Endodermal cell (in vitro differentiated cells): Measurements from ENCODE around the gene VSTM4. TPM values are rescaled to one million over a fixed set of nuclear protein-coding genes. Genes with fewer than 3 reads are reported as not detected.

Experiments used
- DNase-seq: peaks from one replicate; pipeline ENCODE4 v3.0.0-alpha.2; 2017
- H3K27ac ChIP-seq: 2 replicates; pipeline ENCODE4 v1.5.1; 2013; ENCODE audit warnings: mild to moderate bottlenecking, low read depth, low read length, moderate library complexity
- H3K27me3 ChIP-seq: 2 replicates; pipeline ENCODE4 v1.6.1; 2013; ENCODE audit warnings: mild to moderate bottlenecking, low read length, moderate library complexity; ENCODE audit not compliant: insufficient read depth, control insufficient read depth, poor library complexity, severe bottlenecking
- H3K36me3 ChIP-seq: 2 replicates; pipeline ENCODE4 v1.7.0; 2013; ENCODE audit warnings: mild to moderate bottlenecking, low read length, moderate library complexity; ENCODE audit not compliant: control insufficient read depth, insufficient read depth
- H3K4me1 ChIP-seq: one replicate; pipeline ENCODE4 v1.7.0; 2013; ENCODE audit warnings: low read length; ENCODE audit not compliant: control insufficient read depth, insufficient read depth
- H3K4me3 ChIP-seq: 2 replicates; pipeline ENCODE4 v1.5.1; 2013; ENCODE audit warnings: mild to moderate bottlenecking, low read length, moderate library complexity
- H3K9ac ChIP-seq: 2 replicates; pipeline ENCODE4 v1.6.1; 2013; ENCODE audit warnings: mild to moderate bottlenecking, low read length, moderate library complexity; ENCODE audit not compliant: poor library complexity, severe bottlenecking; ENCODE audit errors: extremely low read depth
- H3K9me3 ChIP-seq: 2 replicates; pipeline ENCODE4 v1.6.1; 2013; ENCODE audit warnings: mild to moderate bottlenecking, low read length, moderate library complexity; ENCODE audit not compliant: control insufficient read depth
- H3K27ac Mint-ChIP-seq: 2 replicates; pipeline ENCODE4 v1.8.0; 2020; ENCODE audit warnings: mixed read lengths
- H3K27me3 Mint-ChIP-seq: 2 replicates; pipeline ENCODE4 v1.8.0; 2021; ENCODE audit warnings: mild to moderate bottlenecking, mixed read lengths; ENCODE audit not compliant: insufficient read depth
- H3K36me3 Mint-ChIP-seq: 2 replicates; pipeline ENCODE4 v1.8.0; 2020; ENCODE audit warnings: low read depth, mixed read lengths
- H3K4me1 Mint-ChIP-seq: 2 replicates; pipeline ENCODE4 v1.8.0; 2020; ENCODE audit warnings: mixed read lengths
- H3K4me3 Mint-ChIP-seq: 2 replicates; pipeline ENCODE4 v1.8.0; 2020; ENCODE audit warnings: mild to moderate bottlenecking, moderate library complexity, mixed read lengths
- H3K9me3 Mint-ChIP-seq: 2 replicates; pipeline ENCODE4 v1.8.0; 2020; ENCODE audit warnings: mild to moderate bottlenecking, mixed read lengths
- WGBS, 2 experiments: methylation state at CpG; one replicate each; pipeline versions ENCODE4 v1.1.5 to v1.1.7; 2013; ENCODE audit warnings: missing lambda C conversion rate in 2 of 2, mixed read lengths in 1 of 2; ENCODE audit not compliant: insufficient coverage in 1 of 2, insufficient read length in 1 of 2; 5-methylcytosine and 5-hydroxymethylcytosine counted together
- total RNA-seq, 2 donors: library from RNA; stranded (reverse); fragmentation: NEBNext Ultra II Directional in 1 of 2; extraction: Animal tissue kit (Norgen Biotek cat#: 25700) in 1 of 2; gene quantifications; 2 replicates in 1 of 2; 3 replicates in 1 of 2; pipeline ENCODE4 v1.2.1, GENCODE V29; 2021
- TF ChIP-seq, protein P1 (sequence below): fragments of 200-600 bp; sonication (generic); conservative IDR thresholded peaks from 2 replicates; pipeline ENCODE4 v1.5.0; 2021; ENCODE audit warnings: antibody characterized with exemption, mild to moderate bottlenecking

The VSTM4 gene
- total RNA-seq, 2 donors from 2014 or later = 0.51 to 0.77 TPM

DNA sequence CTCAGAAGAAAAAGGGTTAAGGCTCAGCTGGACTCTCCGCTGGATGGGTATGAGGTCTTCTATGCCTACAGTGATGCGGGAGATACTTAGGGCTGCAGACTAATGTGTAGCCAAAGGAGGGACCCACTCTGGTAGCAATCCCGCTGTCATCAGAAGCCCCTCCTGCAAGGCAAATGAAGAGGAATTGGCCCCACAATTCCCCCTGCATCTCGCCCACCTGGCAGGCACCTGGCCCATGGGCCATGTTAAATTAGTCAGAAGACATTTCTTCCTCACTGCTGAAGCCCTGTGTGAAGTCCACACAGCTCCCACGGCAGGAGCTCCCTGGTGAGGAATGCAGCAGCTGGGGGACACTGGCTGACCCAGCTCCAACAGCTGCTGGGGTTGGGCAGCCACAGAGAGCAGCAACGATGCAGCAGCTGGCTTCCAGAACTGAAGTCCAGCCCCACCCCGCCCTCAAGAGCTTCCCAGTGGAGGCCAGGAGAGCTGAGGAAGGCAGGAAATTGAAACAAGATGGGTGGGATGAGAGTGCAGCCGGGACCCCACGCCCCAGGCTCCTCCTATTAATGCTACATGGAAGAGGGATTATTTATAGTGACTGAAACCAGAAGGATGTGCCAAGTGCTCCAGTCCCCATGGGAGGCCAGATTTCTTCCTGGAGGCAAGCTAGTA, 5.5 kb downstream of the VSTM4 start:
- TF ChIP-seq, protein P1, sequence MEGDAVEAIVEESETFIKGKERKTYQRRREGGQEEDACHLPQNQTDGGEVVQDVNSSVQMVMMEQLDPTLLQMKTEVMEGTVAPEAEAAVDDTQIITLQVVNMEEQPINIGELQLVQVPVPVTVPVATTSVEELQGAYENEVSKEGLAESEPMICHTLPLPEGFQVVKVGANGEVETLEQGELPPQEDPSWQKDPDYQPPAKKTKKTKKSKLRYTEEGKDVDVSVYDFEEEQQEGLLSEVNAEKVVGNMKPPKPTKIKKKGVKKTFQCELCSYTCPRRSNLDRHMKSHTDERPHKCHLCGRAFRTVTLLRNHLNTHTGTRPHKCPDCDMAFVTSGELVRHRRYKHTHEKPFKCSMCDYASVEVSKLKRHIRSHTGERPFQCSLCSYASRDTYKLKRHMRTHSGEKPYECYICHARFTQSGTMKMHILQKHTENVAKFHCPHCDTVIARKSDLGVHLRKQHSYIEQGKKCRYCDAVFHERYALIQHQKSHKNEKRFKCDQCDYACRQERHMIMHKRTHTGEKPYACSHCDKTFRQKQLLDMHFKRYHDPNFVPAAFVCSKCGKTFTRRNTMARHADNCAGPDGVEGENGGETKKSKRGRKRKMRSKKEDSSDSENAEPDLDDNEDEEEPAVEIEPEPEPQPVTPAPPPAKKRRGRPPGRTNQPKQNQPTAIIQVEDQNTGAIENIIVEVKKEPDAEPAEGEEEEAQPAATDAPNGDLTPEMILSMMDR = no peak
- Mint-ChIP-seq H3K27ac (no peak overlapping the region), H3K36me3 (no peaks in the 10 kb centered on the region), H3K4me3 (no peak overlapping the region), H3K27me3 (peaks cover 20% of the 10 kb centered on the region), H3K4me1 (peaks cover 6% of the 10 kb centered on the region), H3K9me3 (no peaks in the 10 kb centered on the region)
- H3K27me3 ChIP-seq = peaks cover 33% of the 10 kb centered on the region
- DNase-seq = peak; percentile 50
- no peaks in the 10 kb centered on the region for H3K9me3 ChIP-seq
- H3K4me3 ChIP-seq = no peak overlapping the region
- WGBS, 2 experiments = 68 to 84% methylated on average over 8 to 9 of the region's 9 CpGs
- H3K36me3 ChIP-seq = no peaks in the 10 kb centered on the region
- no peak overlapping the region for H3K27ac ChIP-seq
- H3K9ac ChIP-seq = no peak overlapping the region
- H3K4me1 ChIP-seq = no peaks in the 10 kb centered on the region

DNA sequence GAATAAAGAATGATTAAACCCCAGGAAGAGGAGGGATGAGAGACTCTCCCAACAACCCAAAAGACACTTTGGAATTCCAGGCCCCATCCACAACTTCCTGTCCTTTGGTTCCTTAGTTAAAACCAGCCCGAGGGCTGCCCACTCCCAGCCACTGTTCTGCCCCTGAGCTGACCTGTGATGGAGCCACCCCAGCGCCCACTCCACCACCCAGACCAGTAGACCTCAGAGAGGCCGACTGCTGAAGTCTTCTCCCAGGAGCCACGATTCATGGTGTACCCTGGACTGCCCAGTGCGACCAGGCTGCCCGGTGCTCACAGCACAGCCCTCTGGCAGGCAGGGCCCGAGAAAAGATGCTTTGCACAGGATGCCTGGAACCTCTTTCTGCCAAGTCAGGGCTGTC, 6.7 kb downstream of the VSTM4 start:
- peaks cover 22% of the 10 kb centered on the region for H3K27me3 ChIP-seq
- H3K9ac ChIP-seq = no peak overlapping the region
- DNase-seq = no peak
- H3K4me3 ChIP-seq = no peak overlapping the region
- H3K4me1 Mint-ChIP-seq = peaks cover 6% of the 10 kb centered on the region
- TF ChIP-seq, protein P1 = no peak
- no peaks in the 10 kb centered on the region for H3K4me1 ChIP-seq
- H3K9me3 Mint-ChIP-seq = no peaks in the 10 kb centered on the region
- no peak overlapping the region for H3K4me3 Mint-ChIP-seq
- no peaks in the 10 kb centered on the region for H3K36me3 Mint-ChIP-seq
- H3K36me3 ChIP-seq = no peaks in the 10 kb centered on the region
- no peaks in the 10 kb centered on the region for H3K9me3 ChIP-seq
- H3K27ac Mint-ChIP-seq = no peak overlapping the region
- 86 to 95% methylated on average over 5 to 7 of the region's 7 CpGs for WGBS, 2 experiments
- peaks cover 8% of the 10 kb centered on the region for H3K27me3 Mint-ChIP-seq
- no peak overlapping the region for H3K27ac ChIP-seq

DNA sequence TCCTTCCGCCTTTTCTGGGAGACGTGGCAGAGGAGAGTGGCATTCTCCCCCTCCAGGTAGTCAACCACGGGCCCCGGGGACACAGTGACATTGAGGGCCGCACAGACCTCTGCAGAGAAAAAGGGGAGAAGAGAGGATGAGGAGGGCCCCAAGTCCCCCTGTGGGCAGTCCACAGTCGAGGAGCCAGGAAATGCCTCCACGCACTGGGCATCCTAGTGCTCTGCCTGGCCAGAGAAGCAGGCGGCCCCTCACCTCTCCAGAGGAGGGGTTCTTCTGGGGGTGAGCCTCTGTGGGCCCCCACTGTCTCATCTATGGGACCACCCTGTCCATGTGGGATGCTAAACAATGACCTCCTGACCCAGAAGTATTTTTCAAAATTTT, 7.4 kb downstream of the VSTM4 start:
- TF ChIP-seq, protein P1 = no peak
- Histone ChIP-seq H3K27me3 (peaks cover 14% of the 10 kb centered on the region), H3K9me3 (no peaks in the 10 kb centered on the region), H3K36me3 (no peaks in the 10 kb centered on the region), H3K27ac (no peak overlapping the region), H3K4me3 (no peak overlapping the region), H3K9ac (no peak overlapping the region), H3K4me1 (no peaks in the 10 kb centered on the region)
- no peak for DNase-seq
- Mint-ChIP-seq H3K9me3 (no peaks in the 10 kb centered on the region), H3K36me3 (no peaks in the 10 kb centered on the region), H3K4me3 (no peak overlapping the region), H3K27ac (no peak overlapping the region), H3K27me3 (peaks cover 5% of the 10 kb centered on the region), H3K4me1 (peaks cover 6% of the 10 kb centered on the region)
- WGBS, 2 experiments = 92 to 100% methylated on average over 2 to 8 of the region's 8 CpGs
